HG02852 (cell line): ENCODE results near the gene TPCN1.

Source experiments
- ATAC-seq: cut with Tn5 transposase; IDR thresholded peaks from one replicate; pipeline ENCODE4 v1.9.1; 2021; ENCODE audit warnings: mild to moderate bottlenecking, moderate library complexity; ENCODE audit not compliant: unreplicated experiment

Gene TPCN1

GRCh38 chr12:113221181-113221996 is at the start of gene TPCN1:
Gene TPCN1 (plus strand): TSS chr12:113221464. CDS start chr12:113226853, 5,389 bp downstream.
- peak; percentile 86 for ATAC-seq

GRCh38 chr12:113171543-113171942 is 49.7 kb upstream of the TPCN1 start:
- ATAC-seq, result no peak

- ATAC-seq, result no peak
Observed at GRCh38 chr12:113172185-113172584, 49.1 kb upstream of the TPCN1 start.

GRCh38 chr12:113173081-113173698 is 48.1 kb upstream of the TPCN1 start:
- ATAC-seq, result no peak

GRCh38 chr12:113174461-113175384 is 46.5 kb upstream of the TPCN1 start:
- no peak for ATAC-seq

GRCh38 chr12:113179023-113179422 is 42.2 kb upstream of the TPCN1 start:
- no peak for ATAC-seq

- ATAC-seq, result no peak
Observed at GRCh38 chr12:113180333-113180732, 40.9 kb upstream of the TPCN1 start.

- ATAC-seq, result no peak
Observed at GRCh38 chr12:113181975-113182374, 39.3 kb upstream of the TPCN1 start.

GRCh38 chr12:113183030-113183589 is 38.2 kb upstream of the TPCN1 start:
- ATAC-seq, result no peak

GRCh38 chr12:113184098-113184899 is 37.0 kb upstream of the TPCN1 start:
- peak; percentile 42 for ATAC-seq

GRCh38 chr12:113184900-113185179 is 36.4 kb upstream of the TPCN1 start:
- peak; percentile 81 for ATAC-seq

GRCh38 chr12:113185180-113186032 is 35.9 kb upstream of the TPCN1 start, which contains the start of the genes DDX54 and RITA1:
Gene DDX54 (minus strand): TSS chr12:113185478. CDS start chr12:113185451, 27 bp downstream.
Gene RITA1 (plus strand): TSS chr12:113185721. CDS start chr12:113186747, 1,026 bp downstream.
- peak; percentile 55 for ATAC-seq

- ATAC-seq, result no peak
Observed at GRCh38 chr12:113186033-113186365, 35.3 kb upstream of the TPCN1 start.

- no peak for ATAC-seq
Observed at GRCh38 chr12:113186666-113187325, 34.5 kb upstream of the TPCN1 start.

GRCh38 chr12:113189361-113189760 is 31.9 kb upstream of the TPCN1 start:
- ATAC-seq, result no peak

- ATAC-seq, result no peak
Observed at GRCh38 chr12:113190761-113191160, 30.5 kb upstream of the TPCN1 start.

- no peak for ATAC-seq
Observed at GRCh38 chr12:113191227-113191626, 30.0 kb upstream of the TPCN1 start.

- ATAC-seq, result no peak
Observed at GRCh38 chr12:113194971-113195391, 26.3 kb upstream of the TPCN1 start.

GRCh38 chr12:113195598-113195997 is 25.7 kb upstream of the TPCN1 start:
- ATAC-seq, result no peak
